GM18517 (cell line): Measurements from ENCODE around the gene SALL2.

ENCODE experiments used
- ATAC-seq: cut with Tn5 transposase; IDR thresholded peaks from one replicate; pipeline ENCODE4 v1.9.1; 2021; ENCODE audit warnings: mild to moderate bottlenecking, moderate library complexity; ENCODE audit not compliant: unreplicated experiment

The SALL2 gene

DNA sequence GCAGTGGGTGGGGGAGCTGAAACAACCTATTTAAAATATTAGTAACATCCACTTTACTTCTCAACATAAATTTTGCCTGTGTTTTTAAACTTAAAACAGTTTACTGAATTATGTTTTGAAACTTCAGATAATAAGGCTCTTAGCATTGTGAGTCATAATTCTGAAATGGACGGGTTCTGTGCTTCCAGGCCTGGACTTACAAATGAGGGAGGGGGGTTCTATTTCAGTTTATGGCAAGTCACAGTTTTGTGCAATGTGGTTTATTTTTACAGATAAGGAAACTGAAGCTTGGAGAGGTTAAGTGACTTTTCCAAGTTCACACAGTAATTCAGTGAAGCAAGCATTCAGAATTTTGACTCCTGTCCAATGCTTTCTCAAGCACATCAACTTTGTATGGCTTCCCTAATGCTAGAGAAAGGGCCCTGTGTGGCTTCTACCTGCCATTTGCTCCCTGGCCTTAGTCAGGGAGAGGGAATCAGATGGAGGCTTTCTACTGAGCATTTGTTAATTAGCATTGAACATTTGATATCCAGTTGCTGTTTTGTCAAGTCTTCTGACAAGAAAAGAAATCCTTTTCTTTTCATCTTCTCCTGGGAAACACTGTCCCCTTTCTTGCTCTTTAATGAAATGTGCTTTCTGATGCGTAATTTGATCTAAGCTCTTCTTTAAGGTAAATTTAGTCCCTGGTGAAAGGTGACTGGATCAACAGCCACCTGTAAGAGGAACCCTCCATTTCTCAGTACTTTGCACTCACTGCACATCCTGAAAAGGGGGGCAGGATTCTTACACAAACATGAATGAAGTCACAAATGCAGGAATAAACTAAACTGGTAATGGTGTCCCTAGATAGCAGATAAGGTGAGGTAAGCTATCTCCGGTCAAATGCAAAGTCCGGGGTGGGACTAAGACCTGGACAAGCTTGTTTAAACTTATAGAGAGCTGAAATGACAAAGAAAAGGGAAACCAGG, 2.5 kb upstream of the SALL2 start:
- ATAC-seq = no peak

DNA sequence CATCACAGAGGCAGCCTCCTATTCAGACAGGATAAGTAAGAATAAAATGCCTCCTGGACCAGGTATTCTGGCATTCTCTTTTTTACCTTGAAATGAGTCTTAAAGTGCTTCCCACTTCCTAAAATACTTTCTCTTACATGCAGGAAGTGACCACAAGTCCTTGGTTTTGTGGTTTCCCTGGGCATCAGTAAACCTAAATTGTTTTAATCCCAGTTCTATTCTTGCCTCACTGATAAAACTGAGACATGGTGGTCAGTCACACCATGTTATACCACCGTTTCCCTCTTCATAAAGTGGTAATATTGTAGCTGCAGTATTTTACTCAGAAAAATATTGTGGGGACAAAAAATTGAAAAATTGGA, 1.2 kb upstream of the SALL2 start:
- ATAC-seq = no peak

DNA sequence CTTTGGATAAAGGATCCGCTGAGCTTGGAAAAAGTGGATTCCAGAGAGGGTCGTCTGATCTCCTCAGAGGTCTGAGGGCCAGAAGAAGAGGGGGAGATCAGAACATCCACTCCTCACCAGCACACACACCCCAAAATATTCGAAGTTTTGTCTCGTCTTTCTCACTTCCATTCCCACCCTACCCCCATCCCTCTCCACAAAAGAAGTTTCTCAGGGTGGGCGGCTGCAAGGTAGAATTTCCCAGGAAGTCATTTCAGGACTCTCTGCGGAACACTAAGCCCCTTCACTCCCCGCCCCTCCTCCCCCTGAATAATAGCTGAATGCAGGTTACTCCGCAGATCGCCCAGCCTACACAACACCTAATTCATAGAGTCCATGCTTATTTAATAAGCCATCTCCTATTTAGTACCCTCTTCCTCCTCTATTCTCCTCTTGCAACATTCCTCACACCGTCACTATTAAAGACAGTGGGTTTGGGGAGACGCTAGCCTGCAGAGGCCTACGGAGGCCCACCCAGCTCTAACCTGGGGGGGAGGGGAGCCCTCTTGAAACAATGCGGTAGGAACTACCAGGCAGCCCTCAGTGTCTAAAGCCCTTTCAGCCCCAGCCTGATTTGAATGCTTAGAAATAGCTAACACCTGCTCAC, 649 bp upstream of the SALL2 start:
- no peak for ATAC-seq

DNA sequence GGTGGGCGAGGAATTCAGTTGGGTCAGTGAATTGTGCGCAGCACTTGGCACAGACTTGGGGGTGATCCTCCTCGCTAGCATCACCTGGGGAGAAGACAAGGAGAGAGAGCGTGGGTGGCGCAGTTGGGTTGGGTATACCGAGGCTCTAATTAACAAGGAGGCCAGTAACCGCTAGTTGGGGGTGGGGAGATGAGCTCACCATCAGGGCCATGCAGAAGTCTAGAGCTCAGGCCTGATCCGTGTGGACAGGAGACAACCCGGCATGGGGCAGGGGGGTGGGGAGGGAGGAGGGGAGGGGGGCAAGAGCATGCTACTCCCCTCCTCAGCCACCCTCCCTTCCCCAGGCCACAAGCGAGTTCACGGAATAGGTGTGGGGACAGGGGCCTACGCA, 580 bp downstream of the SALL2 start:
- no peak for ATAC-seq

DNA sequence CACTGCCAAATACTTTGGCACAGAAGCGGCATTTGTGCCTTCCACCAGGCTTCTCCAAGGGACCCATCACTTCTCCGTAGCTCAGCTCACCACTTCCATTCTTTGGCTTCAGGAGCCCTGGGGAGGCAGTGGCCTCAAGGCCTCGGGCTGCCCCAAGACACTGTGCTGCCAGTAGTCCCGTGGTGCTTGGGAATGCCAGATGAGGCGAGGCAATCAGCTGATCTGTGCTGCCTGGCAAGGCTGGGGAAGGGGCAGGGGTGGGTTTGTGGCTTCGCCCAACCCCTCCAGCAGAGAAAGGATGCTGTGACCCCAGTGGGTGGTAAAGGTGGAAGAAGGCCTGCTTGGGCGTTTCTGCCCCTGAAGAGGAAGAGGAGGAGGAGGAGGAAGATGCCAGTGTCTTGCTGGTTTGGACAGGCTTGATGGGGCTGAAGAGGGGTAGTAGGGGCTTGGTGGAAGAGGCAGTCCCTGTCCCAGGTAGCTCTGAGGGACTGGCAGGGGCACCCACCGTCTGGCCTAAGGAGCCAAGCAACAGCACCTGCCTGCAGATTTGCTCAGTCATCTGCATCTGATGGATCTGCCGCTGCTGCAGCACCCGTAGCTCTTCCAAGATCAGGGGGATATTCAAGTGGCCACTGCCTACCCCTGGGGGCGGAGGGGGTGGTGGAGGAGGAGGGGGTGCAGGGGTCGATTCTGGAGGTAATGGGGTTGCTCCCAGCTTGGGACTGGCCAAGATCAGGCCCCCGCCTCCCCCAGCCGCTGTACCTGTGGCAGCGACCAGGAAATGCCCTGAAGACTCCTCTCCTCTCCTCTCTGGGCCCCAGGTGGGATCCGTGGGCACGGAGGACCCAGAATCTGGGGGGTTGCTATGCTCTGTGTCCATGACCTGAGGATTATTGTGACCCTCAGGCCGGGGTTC, 1.3 kb downstream of the SALL2 start:
- ATAC-seq = no peak

DNA sequence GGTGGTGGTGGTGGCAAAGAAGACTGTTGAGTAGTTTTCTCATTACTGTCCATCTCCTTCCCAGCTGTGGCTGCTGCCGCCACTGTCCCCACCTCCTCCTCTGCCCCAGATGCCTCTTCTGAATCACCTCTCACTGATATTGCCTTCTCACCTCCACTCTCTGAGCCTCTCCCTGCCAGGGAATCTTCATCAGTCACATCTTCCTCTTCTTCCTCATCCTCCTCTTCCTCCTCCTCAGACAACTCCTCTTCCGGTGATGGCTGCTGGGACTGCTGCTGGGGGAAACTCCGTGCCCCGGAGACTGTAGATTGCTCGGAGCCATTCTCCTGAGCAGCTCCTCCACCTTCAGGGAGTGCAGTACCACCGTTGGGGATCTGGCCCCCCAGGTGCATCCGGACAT, 2.9 kb downstream of the SALL2 start:
- no peak for ATAC-seq

DNA sequence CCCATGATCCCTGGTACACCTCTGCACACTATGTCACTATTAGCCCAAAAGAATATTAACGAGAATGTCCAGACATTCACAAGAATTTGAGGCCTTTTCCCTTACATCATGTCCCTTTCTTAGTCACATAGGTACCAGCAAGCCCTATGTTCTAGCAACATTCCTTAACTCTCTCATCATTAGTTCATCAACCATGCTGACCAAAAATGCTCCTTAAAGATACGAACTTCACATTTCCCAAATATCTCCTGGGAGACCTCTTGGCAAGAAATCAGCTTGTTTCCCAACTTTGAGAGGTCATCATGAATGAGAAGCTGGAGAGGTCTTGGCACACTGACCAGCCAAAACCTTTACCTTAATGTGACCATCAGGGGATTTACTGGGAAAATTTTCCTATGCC, 4.6 kb downstream of the SALL2 start:
- no peak for ATAC-seq

DNA sequence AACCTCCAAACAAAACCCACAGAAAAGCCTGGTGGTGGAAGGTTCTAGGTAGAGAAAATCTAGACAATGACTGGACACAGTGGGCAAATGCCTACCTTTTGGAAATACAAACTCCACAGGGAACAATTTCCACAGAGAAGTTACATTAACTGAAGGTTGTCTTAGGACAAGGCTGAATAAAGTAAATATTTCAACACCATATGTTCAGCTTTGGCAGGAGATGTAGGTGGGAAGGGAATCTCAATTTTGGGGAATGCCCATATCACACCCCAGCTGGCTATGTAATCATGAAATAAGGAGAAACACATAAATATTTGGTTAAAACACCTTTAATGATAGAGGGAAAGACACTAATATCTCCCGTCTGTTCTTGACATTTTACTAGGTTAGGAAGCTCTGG, 5.4 kb downstream of the SALL2 start:
- ATAC-seq = no peak

DNA sequence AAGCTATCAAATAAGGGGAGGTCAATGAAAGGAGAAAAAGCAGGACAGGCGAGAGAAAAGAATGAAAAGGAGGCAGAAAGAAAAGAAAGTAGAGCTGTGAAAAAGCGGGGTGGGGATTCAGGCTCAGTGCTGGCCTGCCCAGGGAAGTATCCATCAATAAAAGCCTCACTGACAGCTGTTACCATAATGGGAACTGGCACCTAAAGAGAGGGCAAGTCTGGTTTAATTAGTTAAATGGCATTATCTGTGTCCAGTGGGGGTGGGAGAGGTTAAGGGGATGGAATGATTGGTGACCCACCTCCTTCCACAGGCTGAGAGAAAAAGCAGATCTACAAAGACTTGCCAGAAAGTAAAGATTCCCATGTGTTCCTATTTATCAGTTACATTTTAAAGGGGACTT, 7.4 kb downstream of the SALL2 start:
- ATAC-seq = no peak

DNA sequence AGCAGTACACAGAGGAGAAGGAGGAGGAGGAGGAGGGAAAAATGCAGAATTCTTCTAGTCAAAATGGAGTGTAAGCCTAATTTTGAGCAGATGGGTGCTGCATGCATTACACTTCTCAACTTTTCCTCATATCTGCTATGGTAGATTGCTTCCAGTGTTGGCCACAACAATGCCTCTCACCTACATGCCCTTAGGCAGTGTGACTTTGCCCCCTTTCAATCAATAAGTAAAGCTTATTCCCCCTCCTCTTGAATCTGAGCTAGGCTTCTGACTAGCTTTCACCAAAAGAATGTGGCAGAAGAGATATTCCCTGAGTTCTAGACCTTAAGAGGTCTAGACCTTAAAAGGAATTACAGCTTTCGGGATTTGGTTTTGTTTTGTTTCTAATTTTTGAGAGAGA, 11.8 kb downstream of the SALL2 start:
- ATAC-seq = no peak

DNA sequence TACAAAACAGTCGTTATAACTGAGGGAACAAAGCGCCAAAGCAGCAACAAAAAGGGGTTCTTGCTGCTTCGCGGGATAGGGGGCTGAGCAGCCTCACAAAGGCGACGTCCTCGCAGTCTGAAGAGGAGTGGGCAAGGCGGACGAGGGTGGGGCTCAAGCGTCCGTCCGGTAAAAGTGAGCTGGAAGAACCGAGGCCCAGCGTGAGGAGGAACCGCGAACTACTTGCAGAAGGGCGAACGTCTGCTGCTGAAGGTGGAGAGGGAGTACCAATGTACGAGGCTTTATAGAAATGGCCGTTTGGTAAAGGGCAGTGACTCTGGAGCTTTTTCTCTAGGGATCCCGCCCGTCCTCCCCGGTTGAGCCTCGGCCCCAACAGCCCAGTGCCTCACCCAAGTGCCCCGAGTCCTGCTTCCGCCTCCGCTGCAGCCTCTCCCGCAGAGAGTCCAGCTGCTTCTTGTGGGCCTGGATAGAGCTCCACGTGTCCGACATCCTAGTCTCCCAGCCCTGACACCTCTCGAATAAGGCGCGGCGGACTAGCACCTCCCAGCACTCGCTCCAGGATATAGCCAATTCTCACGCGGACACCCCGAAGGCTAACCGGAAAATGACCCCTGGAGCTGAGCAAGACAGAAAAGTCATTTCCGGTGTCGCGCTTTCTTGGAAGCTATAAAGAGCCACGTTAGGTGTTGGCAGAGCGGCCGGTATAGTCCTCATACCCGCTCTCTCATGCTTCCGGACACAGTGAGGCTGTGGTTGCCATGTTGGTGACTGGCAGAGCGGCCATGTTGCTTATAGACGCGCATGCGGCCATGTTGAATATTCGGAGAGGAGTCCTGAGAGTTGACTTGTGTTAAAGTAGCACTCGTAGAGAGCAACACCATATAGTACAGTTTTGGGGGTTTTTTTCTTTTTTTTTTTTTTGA, 15.2 kb downstream of the SALL2 start, which contains the start of gene METTL3:
Gene METTL3 (minus strand): TSS at position 606 of the 923 bp plus-strand sequence. CDS start 117 bp downstream, at position 489.
- peak; percentile 96 for ATAC-seq

DNA sequence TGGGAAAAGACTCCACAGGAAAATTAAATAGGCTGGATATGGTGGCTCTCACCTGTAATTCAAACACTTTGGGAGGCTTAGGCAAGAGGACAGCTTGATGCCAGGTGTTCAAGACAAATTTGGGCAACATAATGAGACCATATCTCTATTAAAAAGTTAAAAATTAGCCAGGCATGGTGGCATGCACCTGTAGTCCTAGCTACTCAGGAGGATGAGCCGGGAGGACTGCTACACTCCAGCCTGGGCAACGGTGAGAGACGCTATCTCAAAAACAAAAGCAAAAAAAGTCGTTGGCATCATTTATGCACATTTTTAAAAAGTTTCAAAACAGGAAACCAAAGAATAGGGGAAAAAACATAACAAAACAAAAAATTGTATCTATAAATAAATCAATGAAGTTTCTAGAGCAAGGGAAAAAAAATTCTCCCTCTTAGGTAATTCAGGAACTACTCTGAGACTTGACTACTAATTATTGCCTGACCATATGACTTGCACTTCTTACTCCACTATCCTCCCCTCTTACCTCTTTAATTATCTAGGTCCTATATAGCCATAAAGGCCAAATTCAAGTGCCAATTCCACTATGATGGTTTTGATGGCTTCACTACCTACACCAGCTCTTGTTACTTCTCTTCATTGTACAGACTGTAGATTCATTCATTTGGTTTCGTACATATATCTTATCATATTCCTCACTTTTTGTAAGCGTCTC, 16.6 kb downstream of the SALL2 start:
- no peak for ATAC-seq

DNA sequence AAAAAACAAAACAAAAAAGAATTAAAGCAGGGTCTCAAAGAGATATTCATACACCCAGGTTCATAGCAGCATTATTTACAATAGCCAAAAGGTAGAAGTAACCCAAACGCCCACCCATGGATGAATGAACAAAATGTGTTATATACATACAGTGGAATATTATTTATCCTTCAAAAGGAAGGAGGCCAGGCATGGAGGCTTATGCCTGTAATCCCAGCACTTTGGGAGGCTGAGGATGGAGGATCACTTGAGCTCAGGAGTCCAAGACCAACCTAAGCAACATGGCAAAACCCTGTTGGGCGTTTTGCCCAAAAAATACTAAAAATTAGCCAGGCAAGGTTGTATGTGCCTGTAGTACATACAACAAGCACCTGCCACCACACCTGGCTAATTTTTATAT, 19.6 kb downstream of the SALL2 start:
- ATAC-seq = no peak

DNA sequence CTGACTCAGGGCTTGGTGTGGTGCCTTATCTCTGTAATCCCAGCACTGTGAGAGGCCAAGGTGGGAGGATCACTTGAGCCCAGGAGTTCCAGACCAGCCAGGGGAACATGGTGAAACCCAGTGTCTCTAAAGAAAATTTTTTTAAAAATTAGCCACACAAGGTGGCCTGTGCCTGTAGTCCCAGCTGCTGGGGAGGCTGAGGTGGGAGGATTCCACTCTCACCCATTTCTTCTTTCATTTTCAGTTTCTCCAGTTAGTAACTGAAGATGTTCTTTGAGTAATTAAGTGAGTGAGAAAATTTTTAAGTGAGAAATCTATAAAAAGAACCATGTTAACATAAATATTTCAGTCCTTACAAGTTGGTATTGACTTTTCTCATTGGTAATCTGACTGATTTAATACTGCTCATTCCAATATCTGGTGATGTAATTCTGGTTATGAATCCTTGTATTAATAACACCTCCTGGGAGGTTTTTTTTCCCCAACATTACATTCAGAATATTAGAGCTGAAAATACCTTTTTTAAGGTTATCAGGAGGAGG, 21.1 kb downstream of the SALL2 start:
- ATAC-seq = peak; percentile 83

DNA sequence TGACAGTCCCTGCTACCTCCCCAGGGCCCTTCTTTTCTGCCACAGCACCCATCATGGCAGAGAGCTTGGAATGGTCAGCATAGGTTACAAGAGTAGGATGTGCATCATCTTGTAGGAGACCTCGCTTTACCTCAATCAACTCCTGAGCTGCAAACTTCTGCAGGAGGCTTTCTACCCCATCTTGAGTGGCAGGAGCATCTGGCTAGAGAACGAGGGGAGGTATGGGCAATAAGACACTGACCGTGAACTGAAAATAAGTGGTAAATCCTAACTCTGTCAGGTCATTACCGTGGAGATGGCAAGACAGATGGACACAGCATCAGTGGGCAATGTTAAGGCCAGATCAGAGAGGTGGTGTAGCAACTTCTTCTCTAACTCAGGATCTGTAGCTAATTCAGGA, 22.8 kb downstream of the SALL2 start:
- ATAC-seq = no peak

DNA sequence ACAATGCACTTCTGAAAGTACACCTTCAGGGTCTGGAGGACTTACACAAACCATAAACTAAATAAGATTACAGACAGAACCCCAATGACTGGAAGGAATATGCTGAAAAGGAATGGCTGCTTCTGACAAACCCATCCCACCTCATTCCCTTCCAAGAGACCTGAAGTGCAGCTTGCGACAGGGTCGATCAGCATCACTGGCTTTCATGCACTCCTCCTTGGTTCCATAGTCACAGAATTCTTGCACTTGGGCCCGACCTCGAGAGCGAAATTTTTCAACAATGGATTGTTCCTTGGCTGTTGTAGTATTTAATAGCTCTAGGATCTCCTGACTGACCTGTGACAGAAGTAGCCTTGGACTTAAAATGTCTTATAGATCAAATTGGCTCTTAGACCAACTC, 24.6 kb downstream of the SALL2 start:
- no peak for ATAC-seq

DNA sequence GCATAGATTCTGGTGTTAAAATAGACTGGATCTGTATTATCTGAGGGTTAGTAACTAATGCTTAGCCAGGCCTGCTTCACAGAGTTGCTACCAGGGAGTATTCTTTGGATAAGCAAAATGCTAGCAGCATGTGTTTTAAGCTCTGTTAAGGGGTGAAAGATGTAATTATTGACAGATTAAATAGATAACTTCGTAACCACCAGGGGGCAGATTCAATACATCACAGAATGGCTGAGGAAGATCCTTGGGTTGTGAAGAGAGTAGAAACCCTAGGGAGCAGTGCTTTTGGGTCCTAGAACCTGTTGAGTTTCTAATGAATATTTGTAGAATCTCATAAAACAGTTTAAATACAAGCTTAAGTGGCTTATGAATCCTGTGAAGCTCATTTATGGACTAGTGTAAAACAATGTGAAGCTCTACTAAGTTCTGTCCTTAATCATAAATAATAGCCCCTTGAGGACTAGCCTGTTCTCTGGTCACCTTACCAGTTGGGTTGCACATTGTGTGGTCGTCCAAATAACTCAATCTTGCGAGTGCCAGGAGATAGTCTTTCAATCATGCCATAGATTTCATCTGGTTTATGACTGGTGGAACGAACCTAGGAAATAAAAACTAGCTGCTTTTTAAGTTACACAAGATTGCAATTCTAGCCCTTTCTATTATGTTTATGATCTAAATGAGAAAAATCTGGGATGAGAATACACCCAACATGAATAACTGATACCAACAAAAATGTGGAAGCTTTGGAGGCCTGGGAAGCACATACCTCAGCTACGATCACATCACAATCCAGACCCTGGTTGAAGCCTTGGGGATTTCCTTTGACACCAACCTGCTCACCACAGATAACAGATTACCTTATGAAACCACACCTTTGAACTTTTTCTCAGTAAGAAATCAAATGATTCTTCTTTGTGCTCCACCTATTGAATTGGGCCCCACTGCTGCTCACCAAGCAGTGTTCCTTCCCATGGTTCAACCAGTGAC, 27.3 kb downstream of the SALL2 start:
- peak; percentile 63 for ATAC-seq

DNA sequence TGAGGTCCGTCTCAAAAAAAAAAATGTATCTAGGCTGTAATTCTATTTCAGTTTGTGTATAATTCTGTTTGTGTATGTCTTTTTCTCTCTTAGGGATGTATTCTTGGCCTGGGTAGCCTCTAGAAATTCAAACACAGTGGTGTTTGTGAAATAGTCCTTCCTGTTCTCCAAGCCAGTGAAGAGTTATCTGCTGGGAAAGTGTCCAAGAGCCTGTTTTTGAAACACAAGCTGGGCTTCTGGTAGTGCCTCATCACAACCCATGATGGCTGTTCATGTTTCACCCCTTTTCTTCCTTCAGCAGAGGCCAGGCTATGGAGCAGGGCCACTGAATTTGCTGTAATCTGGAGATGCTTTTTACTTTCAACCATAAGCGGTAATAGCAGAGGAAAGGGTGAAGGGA, 29.7 kb downstream of the SALL2 start:
- no peak for ATAC-seq
